Gastrocnemius medialis (tissue), 4 donors: ENCODE data around the gene NME8. TPM values are rescaled to one million over a fixed set of nuclear protein-coding genes. Genes with fewer than 3 reads are reported as not detected.

Experiments
- ATAC-seq, 2 donors: fragments of 150-250 bp; one replicate each; pipeline ENCODE4 v1.9.1; 2016
- DNase-seq, 2 donors: peaks; one replicate each; pipeline ENCODE4 v3.0.0-alpha.2; 2019
- H3K27ac ChIP-seq, 4 donors: fragments of 200-600 bp; sonication (generic); 1 replicate in 1 of 4; 2 replicates in 3 of 4; pipeline ENCODE4 v1.5.1; 2016 to 2018; ENCODE audit warnings: mild to moderate bottlenecking in 2 of 4, moderate library complexity in 1 of 4
- H3K27me3 ChIP-seq, 3 donors: fragments of 200-600 bp; sonication (generic) in 2 of 3; 1 replicate in 1 of 3; 2 replicates in 2 of 3; pipeline versions ENCODE4 v1.5.1 to v1.6.0; 2016 to 2019; ENCODE audit warnings: mild to moderate bottlenecking in 1 of 3, moderate library complexity in 1 of 3
- H3K36me3 ChIP-seq, 2 donors: fragments of 200-600 bp; sonication (generic) in 1 of 2; one replicate each; pipeline ENCODE4 v1.5.1; 2017 to 2018
- H3K4me1 ChIP-seq, 2 donors: fragments of 200-600 bp; sonication (generic) in 1 of 2; one replicate each; pipeline ENCODE4 v1.5.1; 2016 to 2017; ENCODE audit warnings: mild to moderate bottlenecking in 2 of 2
- H3K4me3 ChIP-seq, 4 donors: fragments of 200-600 bp; sonication (generic) in 3 of 4; 1 replicate in 1 of 4; 2 replicates in 3 of 4; pipeline ENCODE4 v1.5.1; 2016 to 2019; ENCODE audit warnings: mild to moderate bottlenecking in 2 of 4
- H3K9me3 ChIP-seq, 3 donors: fragments of 200-600 bp; sonication (generic) in 2 of 3; 1 replicate in 1 of 3; 2 replicates in 2 of 3; pipeline ENCODE4 v1.5.1; 2016 to 2019
- CTCF ChIP-seq, 5 experiments: fragments of 450-650 bp in 3 of 5; fragments of 200-600 bp in 2 of 5; sonication (generic) in 2 of 5; IDR thresholded peaks in 4 of 5; conservative IDR thresholded peaks in 1 of 5; 1 replicate in 4 of 5; 2 replicates in 1 of 5; pipeline ENCODE4 v1.5.1; 2016 to 2019; ENCODE audit warnings: antibody characterized with exemption in 5 of 5, mild to moderate bottlenecking in 3 of 5, moderate library complexity in 3 of 5
- POLR2A ChIP-seq, 2 donors: fragments of 450-650 bp; IDR thresholded peaks; one replicate each; pipeline ENCODE4 v1.6.1; 2017; ENCODE audit warnings: antibody characterized with exemption in 2 of 2, mild to moderate bottlenecking in 2 of 2, moderate library complexity in 2 of 2
- in situ Hi-C, 4 donors: fragments of 200-750 bp; cut with MboI; loops; one replicate each; pipeline versions ENCODE4 v1.15.0 to v1.8.0; 2017; ENCODE audit warnings: low sequenced_read_pairs in 4 of 4
- intact Hi-C: fragments of 100-400 bp; cut with DNase I; formaldehyde crosslinking; loops from one replicate; pipeline ENCODE4 v1.15.1; 2023; ENCODE audit warnings: low total_unique reads
- total RNA-seq, 4 donors: library from RNA; depleted of rRNA; stranded (reverse); fragments of >200 nt; gene quantifications; one replicate each; pipeline versions ENCODE4 v1.1.0 to v1.2.3, GENCODE V29; 2016

Gene NME8
- total RNA-seq, 4 donors from 2014 or later, result not detected

- H3K36me3 ChIP-seq, result no peaks in the 10 kb centered on the region
- DNase-seq (no peak), ATAC-seq (no peak)
- intact Hi-C loops (no loop called here), in situ Hi-C loops (no loop called here)
- H3K4me3 ChIP-seq, result no peak overlapping the region
- no peak overlapping the region for H3K27ac ChIP-seq
- H3K9me3 ChIP-seq, result no peaks in the 10 kb centered on the region
- H3K27me3 ChIP-seq, result no peaks in the 10 kb centered on the region
- no peaks in the 10 kb centered on the region for H3K4me1 ChIP-seq
- no peak for TF ChIP-seq CTCF (IDR thresholded peaks at IDR 0.05 in 4 of 5, conservative IDR thresholded peaks at IDR 0.05 in 1 of 5)
- TF ChIP-seq POLR2A (IDR thresholded peaks at IDR 0.05), result no peak
These were observed 24.8 kb upstream of the NME8 start for GRCh38 chr7:37823557-37823956.

- TF ChIP-seq POLR2A (IDR thresholded peaks at IDR 0.05) (no peak), CTCF (IDR thresholded peaks at IDR 0.05 in 4 of 5, conservative IDR thresholded peaks at IDR 0.05 in 1 of 5) (no peak)
- H3K36me3 ChIP-seq, result no peaks in the 10 kb centered on the region
- H3K4me3 ChIP-seq, result no peak overlapping the region
- no peaks in the 10 kb centered on the region for H3K27me3 ChIP-seq
- no peaks in the 10 kb centered on the region for H3K9me3 ChIP-seq
- DNase-seq (no peak), ATAC-seq (no peak)
- H3K27ac ChIP-seq, result no peak overlapping the region
- intact Hi-C loops, result no loop called here
- H3K4me1 ChIP-seq, result no peaks in the 10 kb centered on the region
- in situ Hi-C loops, result loop anchor here in 2 of 4 donors (25.0 kb wide), 3 partner anchors 313 to 838 kb away; no protein-coding TSS in a partner anchor
These were observed 23.4 kb upstream of the NME8 start for GRCh38 chr7:37825038-37825437.

GRCh38 chr7:37826825-37827224 lies 21.6 kb upstream of the NME8 start:
- Histone ChIP-seq H3K4me3 (no peak overlapping the region), H3K27me3 (no peaks in the 10 kb centered on the region), H3K4me1 (no peaks in the 10 kb centered on the region), H3K27ac (no peak overlapping the region), H3K9me3 (no peaks in the 10 kb centered on the region), H3K36me3 (no peaks in the 10 kb centered on the region)
- in situ Hi-C loops (loop anchor here in 2 of 4 donors (25.0 kb wide), 3 partner anchors 315 to 840 kb away; no protein-coding TSS in a partner anchor), intact Hi-C loops (no loop called here)
- TF ChIP-seq POLR2A (IDR thresholded peaks at IDR 0.05) (no peak), CTCF (IDR thresholded peaks at IDR 0.05 in 4 of 5, conservative IDR thresholded peaks at IDR 0.05 in 1 of 5) (no peak)
- DNase-seq (no peak), ATAC-seq (no peak)

GRCh38 chr7:37831244-37831643 lies 17.2 kb upstream of the NME8 start:
- DNase-seq (no peak), ATAC-seq (no peak)
- H3K4me3 ChIP-seq, result no peak overlapping the region
- no peaks in the 10 kb centered on the region for H3K36me3 ChIP-seq
- TF ChIP-seq POLR2A (IDR thresholded peaks at IDR 0.05), result no peak
- no peak for TF ChIP-seq CTCF (IDR thresholded peaks at IDR 0.05 in 4 of 5, conservative IDR thresholded peaks at IDR 0.05 in 1 of 5)
- intact Hi-C loops, result loop anchor here (10.0 kb wide), 2 partner anchors 596 to 626 kb away; no protein-coding TSS in a partner anchor
- in situ Hi-C loops, result loop anchor here in 3 of 4 donors (10.0 to 25.0 kb wide), 4 partner anchors 319 to 844 kb away; no protein-coding TSS in a partner anchor
- H3K27ac ChIP-seq, result no peak overlapping the region
- H3K4me1 ChIP-seq, result no peaks in the 10 kb centered on the region
- H3K9me3 ChIP-seq, result no peaks in the 10 kb centered on the region
- H3K27me3 ChIP-seq, result no peaks in the 10 kb centered on the region

- ATAC-seq, result peak in 1 of 2 donors; percentile 49
- peak in 1 of 5 experiments; percentile 11 for TF ChIP-seq CTCF (IDR thresholded peaks at IDR 0.05 in 4 of 5, conservative IDR thresholded peaks at IDR 0.05 in 1 of 5)
- TF ChIP-seq POLR2A (IDR thresholded peaks at IDR 0.05), result no peak
- in situ Hi-C loops, result loop anchor here in 3 of 4 donors (10.0 to 25.0 kb wide), 4 partner anchors 320 to 845 kb away; no protein-coding TSS in a partner anchor
These were observed 16.2 kb upstream of the NME8 start for GRCh38 chr7:37832194-37832593.

More at GRCh38 chr7:37832194-37832593, 16.2 kb upstream of the NME8 start:
- intact Hi-C loops, result loop anchor here (10.0 kb wide), 2 partner anchors 597 to 627 kb away; no protein-coding TSS in a partner anchor
- DNase-seq, result peak; percentile 38 to 47
- no peaks in the 10 kb centered on the region for H3K4me1 ChIP-seq
- H3K4me3 ChIP-seq, result no peak overlapping the region
- no peaks in the 10 kb centered on the region for H3K9me3 ChIP-seq
- no peak overlapping the region for H3K27ac ChIP-seq
- H3K27me3 ChIP-seq, result no peaks in the 10 kb centered on the region
- H3K36me3 ChIP-seq, result no peaks in the 10 kb centered on the region
